Upper lobe of left lung (tissue), 6 donors: ENCODE results near the gene PHOSPHO2. TPM values are rescaled to one million over a fixed set of nuclear protein-coding genes. Genes with fewer than 3 reads are reported as not detected.

Source experiments
- ATAC-seq, 2 donors: fragments of 200-7000 bp; cut with Tn5 transposase; one replicate each; pipeline ENCODE4 v1.9.1; 2022; ENCODE audit warnings: mild to moderate bottlenecking in 2 of 2, moderate library complexity in 2 of 2; ENCODE audit not compliant: low FRiP score in 2 of 2
- DNase-seq, 2 donors: peaks; one replicate each; pipeline ENCODE4 v3.0.0-alpha.2; 2019 to 2020
- H3K27ac ChIP-seq, 4 donors: fragments of 200-600 bp; sonication (generic); one replicate each; pipeline ENCODE4 v1.5.1; 2016 to 2019
- H3K27me3 ChIP-seq, 4 donors: fragments of 200-600 bp; sonication (generic); one replicate each; pipeline ENCODE4 v1.5.1; 2017 to 2019
- H3K36me3 ChIP-seq, 4 donors: fragments of 200-600 bp; sonication (generic); one replicate each; pipeline ENCODE4 v1.5.1; 2016 to 2019
- H3K4me1 ChIP-seq, 4 donors: fragments of 200-600 bp; sonication (generic); one replicate each; pipeline ENCODE4 v1.5.1; 2018 to 2019
- H3K4me3 ChIP-seq, 4 donors: fragments of 200-600 bp; sonication (generic); one replicate each; pipeline ENCODE4 v1.5.1; 2017 to 2019; ENCODE audit warnings: mild to moderate bottlenecking in 2 of 4, moderate library complexity in 1 of 4
- H3K9me3 ChIP-seq, 4 donors: fragments of 200-600 bp; sonication (generic); one replicate each; pipeline ENCODE4 v1.5.1; 2018 to 2019
- CTCF ChIP-seq, 6 experiments: fragments of 450-650 bp in 4 of 6; fragments of 200-600 bp in 2 of 6; sonication (generic) in 2 of 6; IDR thresholded peaks; one replicate each; pipeline ENCODE4 v1.5.1; 2016 to 2019; ENCODE audit warnings: antibody characterized with exemption in 6 of 6
- EP300 ChIP-seq, 4 donors: sonication (generic); formaldehyde crosslinking; IDR thresholded peaks; one replicate each; pipeline ENCODE4 v1.5.1; 2017; ENCODE audit warnings: antibody characterized with exemption in 4 of 4, control low read depth in 2 of 4
- POLR2A ChIP-seq, 4 donors: fragments of 450-650 bp; IDR thresholded peaks; one replicate each; pipeline ENCODE4 v1.5.1; 2016 to 2017; ENCODE audit warnings: antibody characterized with exemption in 4 of 4, mild to moderate bottlenecking in 2 of 4
- POLR2AphosphoS5 ChIP-seq, 2 donors: sonication (generic); formaldehyde crosslinking; IDR thresholded peaks; one replicate each; pipeline ENCODE4 v1.5.1; 2017; ENCODE audit warnings: antibody characterized with exemption in 2 of 2
- WGBS, 2 donors: methylation state at CpG; one replicate each; pipeline ENCODE4 v1.1.5; 2017 to 2018; 5-methylcytosine and 5-hydroxymethylcytosine counted together
- total RNA-seq, 6 donors: library from RNA; depleted of rRNA in 4 of 6; stranded (reverse); fragments of >200 nt in 4 of 6; gene quantifications; one replicate each; pipeline versions ENCODE4 v1.1.0 to v1.2.1, GENCODE V29; 2016 to 2021
- donor health status: DM: no; HTN: no; CAD: no; lungs with moderate emphysema.
- donor health status: DM: no; HTN: yes; CAD: no; lungs with severe emphysema.

Gene PHOSPHO2
- total RNA-seq, 6 donors from 2014 or later = 3.7 to 29.3 (median 5.3) TPM

GRCh38 chr2:169663247-169663646, 31.0 kb upstream of the PHOSPHO2 start:
- Histone ChIP-seq H3K27ac (no peak overlapping the region), H3K4me1 (peaks cover 0 to 7% (median 0%) of the 10 kb centered on the region in 4 donors), H3K36me3 (no peaks in the 10 kb centered on the region), H3K27me3 (no peaks in the 10 kb centered on the region), H3K9me3 (no peaks in the 10 kb centered on the region), H3K4me3 (no peak overlapping the region)
- TF ChIP-seq POLR2A (IDR thresholded peaks at IDR 0.05) (no peak), CTCF (IDR thresholded peaks at IDR 0.05) (no peak), POLR2AphosphoS5 (IDR thresholded peaks at IDR 0.05) (no peak), EP300 (IDR thresholded peaks at IDR 0.05) (no peak)
- 93 to 96% methylated on average over 3 of the region's 3 CpGs for WGBS, 2 donors
- ATAC-seq = no peak
- DNase-seq = no peak

GRCh38 chr2:169664600-169664977, 29.7 kb upstream of the PHOSPHO2 start:
- no peaks in the 10 kb centered on the region for H3K27me3 ChIP-seq
- 47 to 65% methylated on average over 1 of the region's 1 CpG for WGBS, 2 donors
- H3K9me3 ChIP-seq = no peaks in the 10 kb centered on the region
- ATAC-seq (no peak), DNase-seq (no peak)
- H3K4me3 ChIP-seq = no peak overlapping the region
- H3K27ac ChIP-seq = no peak overlapping the region
- TF ChIP-seq CTCF (IDR thresholded peaks at IDR 0.05) = no peak
- no peak for TF ChIP-seq POLR2AphosphoS5 (IDR thresholded peaks at IDR 0.05)
- TF ChIP-seq EP300 (IDR thresholded peaks at IDR 0.05) = no peak
- no peak for TF ChIP-seq POLR2A (IDR thresholded peaks at IDR 0.05)
- H3K36me3 ChIP-seq = no peaks in the 10 kb centered on the region
- H3K4me1 ChIP-seq = peaks cover 0 to 7% (median 0%) of the 10 kb centered on the region in 4 donors

GRCh38 chr2:169664978-169665930, 29.0 kb upstream of the PHOSPHO2 start:
- H3K4me3 ChIP-seq = no peak overlapping the region
- H3K27ac ChIP-seq = no peak overlapping the region
- no peaks in the 10 kb centered on the region for H3K27me3 ChIP-seq
- WGBS, 2 donors = 54 to 68% methylated on average over 1 of the region's 1 CpG
- H3K4me1 ChIP-seq = peaks cover 0 to 7% (median 0%) of the 10 kb centered on the region in 4 donors
- DNase-seq = no peak
- H3K9me3 ChIP-seq = no peaks in the 10 kb centered on the region
- no peak for ATAC-seq
- TF ChIP-seq CTCF (IDR thresholded peaks at IDR 0.05) = no peak
- TF ChIP-seq POLR2AphosphoS5 (IDR thresholded peaks at IDR 0.05) = no peak
- TF ChIP-seq POLR2A (IDR thresholded peaks at IDR 0.05) = no peak
- TF ChIP-seq EP300 (IDR thresholded peaks at IDR 0.05) = no peak
- H3K36me3 ChIP-seq = no peaks in the 10 kb centered on the region

GRCh38 chr2:169667583-169667982, 26.7 kb upstream of the PHOSPHO2 start:
- H3K4me1 ChIP-seq = peaks cover 0 to 7% (median 0%) of the 10 kb centered on the region in 4 donors
- no peaks in the 10 kb centered on the region for H3K36me3 ChIP-seq
- H3K27me3 ChIP-seq = no peaks in the 10 kb centered on the region
- DNase-seq = no peak
- 29 to 45% methylated on average over 2 of the region's 2 CpGs for WGBS, 2 donors
- no peak overlapping the region for H3K27ac ChIP-seq
- ATAC-seq = no peak
- no peaks in the 10 kb centered on the region for H3K9me3 ChIP-seq
- TF ChIP-seq EP300 (IDR thresholded peaks at IDR 0.05) = no peak
- TF ChIP-seq POLR2A (IDR thresholded peaks at IDR 0.05) = no peak
- TF ChIP-seq POLR2AphosphoS5 (IDR thresholded peaks at IDR 0.05) = no peak
- H3K4me3 ChIP-seq = no peak overlapping the region

GRCh38 chr2:169670215-169670651, 24.0 kb upstream of the PHOSPHO2 start:
- H3K27me3 ChIP-seq = no peaks in the 10 kb centered on the region
- ATAC-seq (no peak), DNase-seq (no peak)
- H3K27ac ChIP-seq = no peak overlapping the region
- peaks cover 0 to 2% (median 0%) of the 10 kb centered on the region in 4 donors for H3K4me1 ChIP-seq
- TF ChIP-seq POLR2AphosphoS5 (IDR thresholded peaks at IDR 0.05) = no peak
- H3K4me3 ChIP-seq = no peak overlapping the region
- H3K36me3 ChIP-seq = no peaks in the 10 kb centered on the region
- 85 to 90% methylated on average over 2 of the region's 2 CpGs for WGBS, 2 donors
- H3K9me3 ChIP-seq = no peaks in the 10 kb centered on the region
